Endometrium (tissue), 2 donors: ENCODE measurements around the gene DGCR2.
"Not testable (repeated sequence)": the region's sequence is repeated elsewhere in the genome, so short reads cannot be mapped to it uniquely, and the experiment has no call there.

Experiments
- FAIRE-seq: peaks from 2 replicates; lab custom pipeline; 2012; peaks lifted over from hg19 to GRCh38; lab: Jason Lieb, UNC
- donor health status: control.
- donor health status: control.

Gene DGCR2

GRCh38 chr22:19040391-19040861 is 81.8 kb downstream of the DGCR2 start:
- no peak for FAIRE-seq

GRCh38 chr22:19039796-19040280 is 82.4 kb downstream of the DGCR2 start:
- no peak for FAIRE-seq

GRCh38 chr22:19039448-19039780 is 82.8 kb downstream of the DGCR2 start:
- no peak for FAIRE-seq

GRCh38 chr22:19038728-19039447 is 83.3 kb downstream of the DGCR2 start:
- no peak for FAIRE-seq

GRCh38 chr22:19038164-19038546 is 84.1 kb downstream of the DGCR2 start:
- FAIRE-seq = no peak

GRCh38 chr22:19037282-19038163 is 84.7 kb downstream of the DGCR2 start:
- no peak for FAIRE-seq

GRCh38 chr22:19036523-19037273 is 85.5 kb downstream of the DGCR2 start:
- FAIRE-seq = no peak

- FAIRE-seq = no peak
These were observed 86.0 kb downstream of the DGCR2 start for GRCh38 chr22:19036229-19036522.

GRCh38 chr22:19035474-19036228 is 86.6 kb downstream of the DGCR2 start:
- FAIRE-seq = no peak

- not testable (repeated sequence) for FAIRE-seq
These were observed 87.1 kb downstream of the DGCR2 start for GRCh38 chr22:19035126-19035473.

- not testable (repeated sequence) for FAIRE-seq
These were observed 87.5 kb downstream of the DGCR2 start for GRCh38 chr22:19034724-19035120.

GRCh38 chr22:19034031-19034723 is 88.0 kb downstream of the DGCR2 start:
- FAIRE-seq = not testable (repeated sequence)

GRCh38 chr22:19033568-19033905 is 88.7 kb downstream of the DGCR2 start:
- not testable (repeated sequence) for FAIRE-seq

- FAIRE-seq = not testable (repeated sequence)
These were observed 89.2 kb downstream of the DGCR2 start for GRCh38 chr22:19032898-19033567.

- not testable (repeated sequence) for FAIRE-seq
These were observed 89.9 kb downstream of the DGCR2 start for GRCh38 chr22:19032156-19032785.

GRCh38 chr22:19030889-19031252 is 91.3 kb downstream of the DGCR2 start:
- not testable (repeated sequence) for FAIRE-seq

GRCh38 chr22:19030226-19030888 is 91.9 kb downstream of the DGCR2 start:
- FAIRE-seq = not testable (repeated sequence)

- not testable (repeated sequence) for FAIRE-seq
These were observed 92.8 kb downstream of the DGCR2 start for GRCh38 chr22:19029113-19030103.

- not testable (repeated sequence) for FAIRE-seq
These were observed 94.2 kb downstream of the DGCR2 start for GRCh38 chr22:19028060-19028455.
